KOPT-K1 (cell line): ENCODE results near the gene STXBP6.
"Not testable (repeated sequence)": the region's sequence is repeated elsewhere in the genome, so short reads cannot be mapped to it uniquely, and the experiment has no call there.

ENCODE experiments used
- H3K27ac ChIP-seq: fragments of 200-600 bp; sonication (generic); 2 replicates; pipeline ENCODE4 v1.5.1; 2016; ENCODE audit warnings: antibody characterized with exemption, mild to moderate bottlenecking, low read depth, low read length; ENCODE audit not compliant: poor library complexity, severe bottlenecking
- H3K36me3 ChIP-seq: fragments of 200-600 bp; sonication (generic); 2 replicates; pipeline ENCODE4 v1.5.1; 2017; ENCODE audit warnings: antibody characterized with exemption, mild to moderate bottlenecking, low read length, moderate library complexity; ENCODE audit not compliant: insufficient read depth
- H3K9me3 ChIP-seq: fragments of 200-600 bp; sonication (generic); 2 replicates; pipeline ENCODE4 v1.5.1; 2017; ENCODE audit warnings: antibody characterized with exemption, low read length, mild to moderate bottlenecking; ENCODE audit not compliant: insufficient read depth, poor library complexity, severe bottlenecking

STXBP6 gene

GRCh38 chr14:24798911-24799462, 251.0 kb downstream of the STXBP6 start:
- Histone ChIP-seq H3K9me3 (no peaks in the 10 kb centered on the region), H3K36me3 (no peaks in the 10 kb centered on the region), H3K27ac (no peak overlapping the region)

- no peaks in the 10 kb centered on the region for H3K9me3 ChIP-seq
- no peak overlapping the region for H3K27ac ChIP-seq
- no peaks in the 10 kb centered on the region for H3K36me3 ChIP-seq
These were observed 254.5 kb downstream of the STXBP6 start for GRCh38 chr14:24795406-24795805.

GRCh38 chr14:24794644-24795305, 255.2 kb downstream of the STXBP6 start:
- Histone ChIP-seq H3K27ac (no peak overlapping the region), H3K9me3 (no peaks in the 10 kb centered on the region), H3K36me3 (no peaks in the 10 kb centered on the region)

GRCh38 chr14:24790196-24790595, 259.8 kb downstream of the STXBP6 start:
- Histone ChIP-seq H3K27ac (no peak overlapping the region), H3K9me3 (no peaks in the 10 kb centered on the region)

GRCh38 chr14:24789378-24789884, 260.5 kb downstream of the STXBP6 start:
- Histone ChIP-seq H3K27ac (no peak overlapping the region), H3K9me3 (no peaks in the 10 kb centered on the region)

More at GRCh38 chr14:24790196-24790595, 259.8 kb downstream of the STXBP6 start:
- no peaks in the 10 kb centered on the region for H3K36me3 ChIP-seq

GRCh38 chr14:24785698-24786097, 264.2 kb downstream of the STXBP6 start:
- no peaks in the 10 kb centered on the region for H3K36me3 ChIP-seq
- no peak overlapping the region for H3K27ac ChIP-seq
- no peaks in the 10 kb centered on the region for H3K9me3 ChIP-seq

More at GRCh38 chr14:24789378-24789884, 260.5 kb downstream of the STXBP6 start:
- H3K36me3 ChIP-seq: no peaks in the 10 kb centered on the region

- no peaks in the 10 kb centered on the region for H3K9me3 ChIP-seq
- H3K36me3 ChIP-seq: no peaks in the 10 kb centered on the region
These were observed 265.0 kb downstream of the STXBP6 start for GRCh38 chr14:24784981-24785380.

GRCh38 chr14:24783791-24784190, 266.2 kb downstream of the STXBP6 start:
- Histone ChIP-seq H3K9me3 (no peaks in the 10 kb centered on the region), H3K36me3 (no peaks in the 10 kb centered on the region), H3K27ac (no peak overlapping the region)

More at GRCh38 chr14:24784981-24785380, 265.0 kb downstream of the STXBP6 start:
- no peak overlapping the region for H3K27ac ChIP-seq

- H3K9me3 ChIP-seq: no peaks in the 10 kb centered on the region
- H3K36me3 ChIP-seq: no peaks in the 10 kb centered on the region
- H3K27ac ChIP-seq: no peak overlapping the region
These were observed 269.7 kb downstream of the STXBP6 start for GRCh38 chr14:24780281-24780680.

- H3K36me3 ChIP-seq: no peaks in the 10 kb centered on the region
- no peak overlapping the region for H3K27ac ChIP-seq
These were observed 272.3 kb downstream of the STXBP6 start for GRCh38 chr14:24777678-24778077.

GRCh38 chr14:24775950-24776349, 274.0 kb downstream of the STXBP6 start:
- H3K27ac ChIP-seq: no peak overlapping the region

More at GRCh38 chr14:24777678-24778077, 272.3 kb downstream of the STXBP6 start:
- no peaks in the 10 kb centered on the region for H3K9me3 ChIP-seq

GRCh38 chr14:24774187-24774915, 275.6 kb downstream of the STXBP6 start:
- no peak overlapping the region for H3K27ac ChIP-seq

More at GRCh38 chr14:24775950-24776349, 274.0 kb downstream of the STXBP6 start:
- Histone ChIP-seq H3K36me3 (no peaks in the 10 kb centered on the region), H3K9me3 (no peaks in the 10 kb centered on the region)

GRCh38 chr14:24773564-24773963, 276.4 kb downstream of the STXBP6 start:
- H3K9me3 ChIP-seq, H3K36me3 ChIP-seq, H3K27ac ChIP-seq: not testable (repeated sequence)

More at GRCh38 chr14:24774187-24774915, 275.6 kb downstream of the STXBP6 start:
- no peaks in the 10 kb centered on the region for H3K36me3 ChIP-seq
- no peaks in the 10 kb centered on the region for H3K9me3 ChIP-seq

GRCh38 chr14:24766434-24766833, 283.5 kb downstream of the STXBP6 start:
- Histone ChIP-seq H3K9me3 (no peaks in the 10 kb centered on the region), H3K27ac (no peak overlapping the region), H3K36me3 (no peaks in the 10 kb centered on the region)

GRCh38 chr14:24761141-24761540, 288.8 kb downstream of the STXBP6 start:
- Histone ChIP-seq H3K9me3 (no peaks in the 10 kb centered on the region), H3K36me3 (no peaks in the 10 kb centered on the region), H3K27ac (no peak overlapping the region)
